ENCODE data around the gene LIPC. TPM values are rescaled to one million over a fixed set of nuclear protein-coding genes. Genes with fewer than 3 reads are reported as not detected.

LIPC gene
- total RNA-seq, 2 experiments from 2014 or later = 0.61 to 1.2 TPM

GRCh38 chr15:58460116-58460790 is 28.5 kb downstream of the LIPC start:
- Mint-ChIP-seq H3K27ac (no peak overlapping the region), H3K9me3 (no peaks in the 10 kb centered on the region), H3K36me3 (ENCODE audit: low read depth) (no peaks in the 10 kb centered on the region), H3K4me3 (no peak overlapping the region), H3K4me1 (ENCODE audit: low read depth) (peaks cover 45% of the 10 kb centered on the region), H3K27me3 (no peaks in the 10 kb centered on the region)
- Histone ChIP-seq H3K27ac (ENCODE audit: low read depth in 1 of 2, low read length in 2 of 2) (no peak overlapping the region), H3K36me3 (ENCODE audit: insufficient read depth, low read length) (no peaks in the 10 kb centered on the region), H3K27me3 (ENCODE audit: control insufficient read depth in 1 of 2, insufficient read depth in 2 of 2, low read length in 2 of 2) (no peaks in the 10 kb centered on the region), H3K4me1 (ENCODE audit: insufficient read depth, low read length) (peaks cover 26% of the 10 kb centered on the region), H3K9me3 (ENCODE audit: control insufficient read depth in 1 of 2, insufficient read depth in 1 of 2, low read length in 2 of 2) (no peaks in the 10 kb centered on the region), H3K4me3 (ENCODE audit: low read length) (no peak overlapping the region)
- ChIA-PET CTCF (interaction anchor here (0.5 kb wide), 1 partner anchor 840 kb away, joined by 4 read pairs; no protein-coding TSS in a partner anchor), POLR2A (interaction anchor here (0.9 kb wide), 1 partner anchor 47 kb away, joined by 4 read pairs; no protein-coding TSS in a partner anchor)
- intact Hi-C loops (cut with DNase I, micrococcal nuclease) = no loop called here
- DNase-seq (no peak), ATAC-seq (ENCODE audit: poor library complexity) (no peak)
- TF ChIP-seq CTCF (IDR thresholded peaks at IDR 0.05) = no peak

GRCh38 chr15:58460872-58461271 is 29.1 kb downstream of the LIPC start:
- Histone ChIP-seq H3K27me3 (ENCODE audit: control insufficient read depth in 1 of 2, insufficient read depth in 2 of 2, low read length in 2 of 2) (no peaks in the 10 kb centered on the region), H3K27ac (ENCODE audit: low read depth in 1 of 2, low read length in 2 of 2) (no peak overlapping the region), H3K9me3 (ENCODE audit: control insufficient read depth in 1 of 2, insufficient read depth in 1 of 2, low read length in 2 of 2) (no peaks in the 10 kb centered on the region), H3K4me1 (ENCODE audit: insufficient read depth, low read length) (peaks cover 26% of the 10 kb centered on the region), H3K36me3 (ENCODE audit: insufficient read depth, low read length) (no peaks in the 10 kb centered on the region), H3K4me3 (ENCODE audit: low read length) (no peak overlapping the region)
- no peak overlapping the region for H3K27ac Mint-ChIP-seq
- ATAC-seq (ENCODE audit: poor library complexity) (no peak), DNase-seq (no peak)
- H3K4me3 Mint-ChIP-seq = no peak overlapping the region
- intact Hi-C loops (cut with DNase I, micrococcal nuclease) = no loop called here
- no peaks in the 10 kb centered on the region for H3K27me3 Mint-ChIP-seq
- H3K9me3 Mint-ChIP-seq = no peaks in the 10 kb centered on the region
- ChIA-PET POLR2A (interaction anchor here (0.9 kb wide), 1 partner anchor 46 kb away, joined by 4 read pairs; no protein-coding TSS in a partner anchor), CTCF (no interaction called here)
- H3K4me1 Mint-ChIP-seq (ENCODE audit: low read depth) = peaks cover 45% of the 10 kb centered on the region
- TF ChIP-seq CTCF (IDR thresholded peaks at IDR 0.05) = no peak
- no peaks in the 10 kb centered on the region for H3K36me3 Mint-ChIP-seq (ENCODE audit: low read depth)

- Histone ChIP-seq H3K27ac (ENCODE audit: low read depth in 1 of 2, low read length in 2 of 2) (no peak overlapping the region), H3K4me1 (ENCODE audit: insufficient read depth, low read length) (peaks cover 22% of the 10 kb centered on the region), H3K36me3 (ENCODE audit: insufficient read depth, low read length) (no peaks in the 10 kb centered on the region), H3K27me3 (ENCODE audit: control insufficient read depth in 1 of 2, insufficient read depth in 2 of 2, low read length in 2 of 2) (no peaks in the 10 kb centered on the region), H3K4me3 (ENCODE audit: low read length) (no peak overlapping the region), H3K9me3 (ENCODE audit: control insufficient read depth in 1 of 2, insufficient read depth in 1 of 2, low read length in 2 of 2) (no peaks in the 10 kb centered on the region)
- no peak overlapping the region for H3K27ac Mint-ChIP-seq
- ChIA-PET CTCF (no interaction called here), POLR2A (no interaction called here)
- H3K4me1 Mint-ChIP-seq (ENCODE audit: low read depth) = peaks cover 42% of the 10 kb centered on the region
- ATAC-seq (ENCODE audit: poor library complexity) (no peak), DNase-seq (no peak)
- no peak for TF ChIP-seq CTCF (IDR thresholded peaks at IDR 0.05)
- no peaks in the 10 kb centered on the region for H3K9me3 Mint-ChIP-seq
- no peaks in the 10 kb centered on the region for H3K27me3 Mint-ChIP-seq
- H3K4me3 Mint-ChIP-seq = no peak overlapping the region
- intact Hi-C loops (cut with DNase I, micrococcal nuclease) = no loop called here
- H3K36me3 Mint-ChIP-seq (ENCODE audit: low read depth) = no peaks in the 10 kb centered on the region
These were observed 30.8 kb downstream of the LIPC start for GRCh38 chr15:58462547-58462946.
